DOHH2 (cell line): ENCODE measurements around the gene AJAP1.

Source experiments
- CTCF ChIP-seq: fragments of 200-600 bp; sonication (generic); IDR thresholded peaks from one replicate; pipeline ENCODE4 v1.5.1; 2014; ENCODE audit warnings: antibody characterized with exemption, mild to moderate bottlenecking, low read depth, low read length; ENCODE audit not compliant: poor library complexity, severe bottlenecking
- EZH2phosphoT487 ChIP-seq: fragments of 200-600 bp; sonication (generic); IDR thresholded peaks from 2 replicates; pipeline ENCODE4 v1.6.1; 2017; ENCODE audit warnings: borderline replicate concordance, mild to moderate bottlenecking, antibody characterized with exemption, low read length, moderate library complexity, mixed read lengths

- TF ChIP-seq CTCF = peak; percentile 30
- no peak for TF ChIP-seq EZH2phosphoT487
Measured at GRCh38 chr1:4627353-4627752, 27.1 kb upstream of the AJAP1 start.
